ENCODE data around the gene SLC34A2. TPM values are rescaled to one million over a fixed set of nuclear protein-coding genes. Genes with fewer than 3 reads are reported as not detected.
"Not testable (repeated sequence)": the region's sequence is repeated elsewhere in the genome, so short reads cannot be mapped to it uniquely, and the experiment has no call there.

The SLC34A2 gene
- total and polyA plus RNA-seq, 10 of the 15 experiments (the other 5 are each of a cell fraction or from before 2014, with no cell fraction given): 0.08 to 0.59 TPM; not detected in 8

GRCh38 chr4:25658777-25659176 lies 3.1 kb downstream of the SLC34A2 start (continued):
- TF ChIP-seq HSF1 (IDR thresholded peaks at IDR 0.05; ENCODE audit: low read depth, low read length) (no peak), POU2F2 (IDR thresholded peaks at IDR 0.05; ENCODE audit: borderline replicate concordance, low read depth, low read length) (no peak), FOXM1 (IDR thresholded peaks at IDR 0.05; ENCODE audit: low read depth, low read length) (no peak), MTA3 (IDR thresholded peaks at IDR 0.05; ENCODE audit: borderline replicate concordance, low read length) (no peak), SUPT20H (IDR thresholded peaks at IDR 0.05; ENCODE audit: borderline replicate concordance, control insufficient read depth, low read depth, low read length) (no peak), ZNF274 (IDR thresholded peaks at IDR 0.05; ENCODE audit: insufficient read depth, insufficient read length) (no peak)

GRCh38 chr4:25661441-25661840 lies 5.8 kb downstream of the SLC34A2 start:
- H3K4me2 ChIP-seq (ENCODE audit: control insufficient read depth, insufficient read depth); SMC1A ChIA-PET (ENCODE audit: uncharacterized antibody, unreplicated experiment); RAD21 ChIA-PET (ENCODE audit: unreplicated experiment); H3K9me3 ChIP-seq (replicated peaks; ENCODE audit: control insufficient read depth, insufficient read depth, low read length); H3K4me3 ChIP-seq; H3K9ac ChIP-seq (ENCODE audit: control insufficient read depth, insufficient read depth, low read length); H3K36me3 ChIP-seq (ENCODE audit: control insufficient read depth in 2 of 2, insufficient read depth in 2 of 2, low read length in 1 of 2); intact Hi-C loops (cut with micrococcal nuclease; ENCODE audit: unreplicated experiment); POLR2A ChIA-PET; H2AFZ ChIP-seq (ENCODE audit: control insufficient read depth, low read depth, low read length); FAIRE-seq; H3K4me1 ChIP-seq (ENCODE audit: control insufficient read depth, insufficient read depth, low read length); H3K27ac ChIP-seq (ENCODE audit: control insufficient read depth, insufficient read depth); DNase-seq (ENCODE audit: low read depth, low spot score); H3K79me2 ChIP-seq (ENCODE audit: control insufficient read depth, insufficient read depth, low read length); ATAC-seq; CTCF ChIA-PET; H4K20me1 ChIP-seq (ENCODE audit: control insufficient read depth, insufficient read depth); in situ Hi-C loops (cut with MboI); BruUV-seq (replicated peaks); H3K27me3 ChIP-seq (replicated peaks in 1 of 2; ENCODE audit: control insufficient read depth in 2 of 2, insufficient read depth in 2 of 2, low read length in 1 of 2): not testable (repeated sequence)
- 7% methylated on average over 4 of the region's 4 CpGs for WGBS (ENCODE audit: insufficient coverage, insufficient replicate concordance, low lambda C conversion rate, missing lambda C conversion rate)
